Activated CD4-positive, alpha-beta memory T cell treated with anti-CD3 and anti-CD28 coated beads, Interleukin-2, amount 10 ng/mL, durations not matched to agents 7 days and 5 days (primary cell): Measurements from ENCODE around the gene ITCH. TPM values are rescaled to one million over a fixed set of nuclear protein-coding genes. Genes with fewer than 3 reads are reported as not detected.
"Not testable (repeated sequence)": the region's sequence is repeated elsewhere in the genome, so short reads cannot be mapped to it uniquely, and the experiment has no call there.

Experiments used
- CTCF ChIA-PET: fragments of 350-600 bp; sonication (Branson Sonifier 250); formaldehyde crosslinking; loops from one replicate; lab custom pipeline; 2021; ENCODE audit warnings: antibody characterized with exemption, inconsistent platforms; lab: Charles Lee
- POLR2A ChIA-PET: fragments of 350-600 bp; sonication (Branson Sonifier 250); formaldehyde crosslinking; loops from one replicate; lab custom pipeline; 2021; ENCODE audit warnings: antibody characterized with exemption; lab: Charles Lee
- DNase-seq: peaks from one replicate; pipeline ENCODE4 v3.0.0-alpha.2; 2020
- H3K27ac Mint-ChIP-seq: one replicate; pipeline ENCODE4 v1.8.0; 2021; ENCODE audit warnings: mild to moderate bottlenecking, mixed read lengths
- H3K27me3 Mint-ChIP-seq: one replicate; pipeline ENCODE4 v1.8.0; 2021; ENCODE audit warnings: mixed read lengths
- H3K36me3 Mint-ChIP-seq: one replicate; pipeline ENCODE4 v1.8.0; 2021; ENCODE audit warnings: low read depth, mixed read lengths
- H3K4me1 Mint-ChIP-seq: one replicate; pipeline ENCODE4 v1.8.0; 2021; ENCODE audit warnings: mixed read lengths
- H3K4me3 Mint-ChIP-seq: one replicate; pipeline ENCODE4 v1.8.0; 2021; ENCODE audit warnings: mild to moderate bottlenecking, mixed read lengths
- H3K9me3 Mint-ChIP-seq: one replicate; pipeline ENCODE4 v1.8.0; 2021; ENCODE audit warnings: mixed read lengths
- total RNA-seq, 2 experiments: library from RNA; stranded (reverse); gene quantifications; one replicate each; pipeline ENCODE4 v1.2.3, GENCODE V29; 2021

The ITCH gene
- total RNA-seq, 2 experiments from 2014 or later = 55.5 to 56.7 TPM

DNA sequence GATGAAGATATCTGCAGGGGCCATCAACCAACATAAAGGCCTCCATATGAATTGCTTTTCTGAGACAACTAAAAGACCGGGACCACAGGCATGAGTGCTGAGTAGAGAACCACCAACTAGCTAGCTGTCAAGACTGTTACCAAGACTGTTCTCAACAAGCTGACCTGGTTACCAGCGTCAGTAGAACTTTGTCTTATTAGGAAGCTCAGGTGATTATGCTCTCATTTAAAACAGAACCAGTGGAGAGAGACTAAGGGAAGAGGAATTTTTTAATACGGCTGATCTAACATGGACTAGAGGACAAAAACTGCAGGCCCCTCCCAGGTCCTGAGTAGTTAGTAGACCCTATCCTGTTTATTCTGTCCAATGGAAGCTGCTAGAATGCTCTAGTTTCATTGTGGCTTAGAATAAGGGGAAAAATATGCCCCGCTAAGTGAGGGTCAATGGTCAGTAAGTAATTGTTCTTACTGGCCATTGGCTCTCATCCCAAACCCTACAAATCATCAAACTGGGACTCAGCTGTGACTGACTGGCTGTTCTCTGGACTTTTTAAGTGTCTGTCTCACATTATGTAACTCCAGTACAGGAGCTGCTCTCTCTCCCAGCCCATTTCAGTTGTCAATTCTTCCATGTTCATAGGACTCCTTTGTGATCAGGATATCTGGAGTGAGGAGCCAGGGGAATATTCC lies 149.3 kb downstream of the ITCH start:
- Mint-ChIP-seq H3K36me3 (peaks cover 20% of the 10 kb centered on the region), H3K4me1 (peaks cover 15% of the 10 kb centered on the region), H3K27me3 (no peaks in the 10 kb centered on the region), H3K27ac (no peak overlapping the region), H3K9me3 (no peaks in the 10 kb centered on the region), H3K4me3 (no peak overlapping the region)
- CTCF ChIA-PET = interaction anchor here (1.5 kb wide), 1 partner anchor 200 kb away, joined by 5 read pairs; no protein-coding TSS in a partner anchor
- DNase-seq = no peak
- POLR2A ChIA-PET = no interaction called here

GRCh38 chr20:34512955-34513419 lies 149.9 kb downstream of the ITCH start:
- no peaks in the 10 kb centered on the region for H3K27me3 Mint-ChIP-seq
- POLR2A ChIA-PET = no interaction called here
- no peaks in the 10 kb centered on the region for H3K9me3 Mint-ChIP-seq
- H3K4me1 Mint-ChIP-seq = peaks cover 18% of the 10 kb centered on the region
- DNase-seq = no peak
- H3K27ac Mint-ChIP-seq = no peak overlapping the region
- H3K36me3 Mint-ChIP-seq = peaks cover 18% of the 10 kb centered on the region
- H3K4me3 Mint-ChIP-seq = no peak overlapping the region
- CTCF ChIA-PET = interaction anchor here (1.5 kb wide), 1 partner anchor 200 kb away, joined by 5 read pairs; no protein-coding TSS in a partner anchor

DNA sequence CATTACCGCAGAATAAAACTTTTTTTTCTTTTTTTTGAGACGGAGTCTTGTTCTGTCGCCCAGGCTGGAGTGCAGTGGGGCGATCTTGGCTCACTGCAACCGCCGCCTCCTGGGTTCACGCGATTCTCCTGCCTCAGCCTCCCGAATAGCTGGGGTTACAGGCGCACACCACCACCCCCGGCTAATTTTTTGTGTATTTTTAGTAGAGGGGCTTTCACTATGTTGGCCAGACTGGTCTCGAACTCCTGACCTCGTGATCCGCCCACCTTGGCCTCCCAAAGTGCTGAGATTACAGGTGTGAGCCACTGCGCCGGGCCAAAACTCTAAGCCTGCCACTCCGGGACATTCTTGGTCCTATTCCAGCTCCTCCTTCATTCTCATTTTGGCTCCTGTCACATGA lies 151.0 kb downstream of the ITCH start:
- H3K27ac Mint-ChIP-seq, DNase-seq, H3K9me3 Mint-ChIP-seq, H3K27me3 Mint-ChIP-seq, H3K4me3 Mint-ChIP-seq: not testable (repeated sequence)
- Mint-ChIP-seq H3K36me3 (peaks cover 19% of the 10 kb centered on the region), H3K4me1 (peaks cover 27% of the 10 kb centered on the region)
- ChIA-PET CTCF (interaction anchor here (5.8 kb wide), 1 partner anchor 201 kb away, joined by 109 read pairs; no protein-coding TSS in a partner anchor), POLR2A (interaction anchor here (4.1 kb wide), 1 partner anchor 151 kb away, joined by 39 read pairs; the partner anchor contains the start of gene ITCH)

DNA sequence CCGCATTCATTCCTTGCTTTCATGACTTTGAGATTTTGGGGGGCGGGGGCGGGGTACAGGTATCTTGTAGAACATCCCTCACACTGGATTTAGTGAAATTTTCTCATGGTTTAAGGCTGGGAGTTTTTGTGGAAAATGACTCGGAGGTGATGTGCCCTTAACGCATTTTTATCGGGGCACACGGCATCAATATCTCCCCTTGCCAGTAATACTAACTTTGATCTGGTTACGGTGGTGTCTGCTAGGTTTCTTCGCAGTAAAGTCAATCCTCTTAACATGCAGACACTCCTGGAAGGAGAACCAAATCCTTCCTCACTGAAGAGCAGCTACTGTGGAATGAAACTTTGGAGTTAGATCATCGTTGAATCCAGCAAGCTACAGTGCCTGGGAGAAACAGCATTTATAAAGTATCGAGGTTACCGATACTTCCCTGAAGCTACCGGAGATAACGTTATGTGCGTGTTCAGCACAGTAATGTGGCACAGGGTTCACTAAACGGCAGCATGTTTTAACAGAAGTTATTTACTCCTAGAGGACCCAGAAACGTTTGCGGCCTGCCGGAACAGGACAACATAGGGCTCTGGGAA lies 151.9 kb downstream of the ITCH start:
- peaks cover 29% of the 10 kb centered on the region for H3K4me1 Mint-ChIP-seq
- H3K27ac Mint-ChIP-seq = peak overlapping the region; percentile 95
- H3K36me3 Mint-ChIP-seq = peaks cover 20% of the 10 kb centered on the region
- ChIA-PET CTCF (interaction anchor here (0.7 to 5.8 kb wide), 8 partner anchors 23 to 255 kb away, joined by 3 to 109 read pairs (median 10); partner anchors contain the start of genes AHCY and ITCH), POLR2A (interaction anchor here (1.0 to 4.1 kb wide), 12 partner anchors 9 to 1228 kb away, joined by 3 to 39 read pairs (median 4); partner anchors contain the start of genes AHCY, ITCH, PIGU and RBM39)
- H3K9me3 Mint-ChIP-seq = no peaks in the 10 kb centered on the region
- DNase-seq = no peak
- H3K4me3 Mint-ChIP-seq = peak overlapping the region; percentile 97
- H3K27me3 Mint-ChIP-seq = no peaks in the 10 kb centered on the region

DNA sequence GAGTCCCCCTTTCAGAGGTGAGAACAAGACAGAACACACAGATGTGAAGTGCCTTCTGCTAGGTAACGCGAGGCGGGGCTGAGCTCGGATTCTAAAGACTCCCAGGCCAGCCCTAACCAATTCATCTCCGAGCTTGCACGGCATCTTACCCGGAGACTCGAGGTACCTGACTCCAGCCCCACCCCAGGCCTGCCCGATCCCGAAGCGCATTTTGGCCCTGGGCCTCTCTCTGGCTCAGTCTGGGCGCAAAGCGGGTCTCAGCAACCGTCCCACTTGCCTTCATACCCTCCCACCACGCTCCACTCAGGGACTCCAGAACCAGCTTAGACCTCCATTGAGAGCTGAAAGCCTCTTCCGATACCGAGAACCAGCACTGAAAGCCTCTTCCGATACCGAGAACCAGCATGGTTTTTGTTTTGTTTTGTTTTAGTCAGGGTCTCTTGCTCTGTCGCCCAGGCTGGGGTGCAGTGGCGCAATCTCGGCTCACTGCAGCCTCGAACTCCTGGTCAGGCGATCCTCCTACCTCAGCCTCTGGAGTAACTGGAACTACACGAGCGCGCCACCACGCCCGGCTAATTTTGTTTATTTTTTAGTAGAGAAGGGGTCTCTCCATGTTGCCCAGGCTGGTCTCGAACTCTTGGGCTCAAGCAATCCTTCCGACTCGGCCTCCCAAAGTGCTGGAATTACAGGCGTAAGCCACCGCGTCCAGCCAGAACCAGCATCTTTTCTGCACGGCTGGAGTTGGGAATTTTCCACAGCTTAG lies 152.6 kb downstream of the ITCH start:
- Mint-ChIP-seq H3K36me3 (peaks cover 22% of the 10 kb centered on the region), H3K27me3 (no peaks in the 10 kb centered on the region), H3K27ac (peak overlapping the region; percentile 95), H3K4me1 (peaks cover 31% of the 10 kb centered on the region), H3K9me3 (no peaks in the 10 kb centered on the region), H3K4me3 (peak overlapping the region; percentile 97)
- CTCF ChIA-PET = interaction anchor here (0.6 to 5.8 kb wide), 12 partner anchors 17 to 1148 kb away, joined by 3 to 109 read pairs (median 4); partner anchors contain the start of genes AHCY and ITCH
- POLR2A ChIA-PET = interaction anchor here (0.6 to 4.1 kb wide), 28 partner anchors 8 to 1227 kb away, joined by 3 to 39 read pairs (median 4); partner anchors contain the start of genes AHCY, EIF2S2, ITCH and MAP1LC3A
- peak; percentile 79 for DNase-seq

- ChIA-PET POLR2A (interaction anchor here (0.6 to 4.1 kb wide), 33 partner anchors 9 to 1226 kb away, joined by 3 to 39 read pairs (median 4); partner anchors contain the start of genes AHCY, EIF2S2, ITCH and MAP1LC3A), CTCF (interaction anchor here (0.6 to 5.8 kb wide), 14 partner anchors 16 to 1148 kb away, joined by 3 to 109 read pairs (median 6); partner anchors contain the start of genes AHCY and ITCH)
- H3K4me3 Mint-ChIP-seq = peak within 1 kb of the TSS; percentile 97
- peaks cover 22% of the 10 kb centered on the region for H3K36me3 Mint-ChIP-seq
- DNase-seq = peak; percentile 95
- peaks cover 37% of the 10 kb centered on the region for H3K4me1 Mint-ChIP-seq
- H3K9me3 Mint-ChIP-seq = no peaks in the 10 kb centered on the region
- H3K27me3 Mint-ChIP-seq = no peaks in the 10 kb centered on the region
- H3K27ac Mint-ChIP-seq = peak within 1 kb of the TSS; percentile 95
Measured at GRCh38 chr20:34516247-34517113, 153.4 kb downstream of the ITCH start, which contains the start of gene DYNLRB1. Gene DYNLRB1 (plus strand): TSS chr20:34516422. CDS start chr20:34516459, 37 bp downstream.

GRCh38 chr20:34517114-34517505 lies 154.0 kb downstream of the ITCH start:
- Mint-ChIP-seq H3K4me3 (peak overlapping the region; percentile 97), H3K4me1 (peaks cover 40% of the 10 kb centered on the region), H3K9me3 (no peaks in the 10 kb centered on the region), H3K36me3 (peaks cover 23% of the 10 kb centered on the region), H3K27me3 (no peaks in the 10 kb centered on the region), H3K27ac (peak overlapping the region; percentile 95)
- ChIA-PET POLR2A (interaction anchor here (0.8 to 4.1 kb wide), 23 partner anchors 8 to 405 kb away, joined by 3 to 39 read pairs (median 4); partner anchors contain the start of genes AHCY, EIF2S2, ITCH and MAP1LC3A), CTCF (interaction anchor here (1.0 to 5.8 kb wide), 10 partner anchors 15 to 326 kb away, joined by 3 to 109 read pairs (median 6); partner anchors contain the start of genes AHCY and ITCH)
- no peak for DNase-seq

DNA sequence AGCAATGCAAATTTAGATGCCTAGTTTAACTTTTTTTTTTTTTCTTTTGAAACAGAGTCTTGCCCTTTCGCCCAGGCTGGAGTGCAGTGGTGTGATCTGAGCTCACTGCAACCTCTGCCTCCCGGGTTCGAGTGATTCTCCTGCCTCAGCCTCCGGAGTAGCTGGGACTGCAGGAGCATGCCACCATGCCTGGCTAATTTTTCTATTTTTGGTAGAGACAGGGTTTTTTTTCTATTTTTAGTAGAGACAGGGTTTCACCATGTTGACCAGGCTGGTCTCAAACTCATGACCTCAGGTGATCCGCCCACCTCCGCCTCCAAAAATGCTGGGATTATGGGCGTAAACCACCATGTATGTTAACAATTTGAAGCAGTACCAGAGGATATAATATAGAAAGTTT lies 155.8 kb downstream of the ITCH start:
- ChIA-PET CTCF (interaction anchor here (5.8 kb wide), 1 partner anchor 206 kb away, joined by 109 read pairs; no protein-coding TSS in a partner anchor), POLR2A (interaction anchor here (1.3 kb wide), 1 partner anchor 206 kb away, joined by 3 read pairs; no protein-coding TSS in a partner anchor)
- H3K27ac Mint-ChIP-seq, H3K4me3 Mint-ChIP-seq, H3K27me3 Mint-ChIP-seq, H3K9me3 Mint-ChIP-seq: not testable (repeated sequence)
- peak; percentile 5 for DNase-seq
- peaks cover 31% of the 10 kb centered on the region for H3K36me3 Mint-ChIP-seq
- H3K4me1 Mint-ChIP-seq = peaks cover 39% of the 10 kb centered on the region

GRCh38 chr20:34519841-34520240 lies 156.8 kb downstream of the ITCH start:
- Mint-ChIP-seq H3K4me1 (peaks cover 33% of the 10 kb centered on the region), H3K36me3 (peaks cover 31% of the 10 kb centered on the region)
- not testable (repeated sequence) for H3K4me3 Mint-ChIP-seq, H3K27ac Mint-ChIP-seq, H3K9me3 Mint-ChIP-seq, H3K27me3 Mint-ChIP-seq
- DNase-seq = peak; percentile 7
- CTCF ChIA-PET = interaction anchor here (1.4 kb wide), 1 partner anchor 207 kb away, joined by 8 read pairs; no protein-coding TSS in a partner anchor
- POLR2A ChIA-PET = interaction anchor here (1.3 kb wide), 1 partner anchor 207 kb away, joined by 3 read pairs; no protein-coding TSS in a partner anchor

DNA sequence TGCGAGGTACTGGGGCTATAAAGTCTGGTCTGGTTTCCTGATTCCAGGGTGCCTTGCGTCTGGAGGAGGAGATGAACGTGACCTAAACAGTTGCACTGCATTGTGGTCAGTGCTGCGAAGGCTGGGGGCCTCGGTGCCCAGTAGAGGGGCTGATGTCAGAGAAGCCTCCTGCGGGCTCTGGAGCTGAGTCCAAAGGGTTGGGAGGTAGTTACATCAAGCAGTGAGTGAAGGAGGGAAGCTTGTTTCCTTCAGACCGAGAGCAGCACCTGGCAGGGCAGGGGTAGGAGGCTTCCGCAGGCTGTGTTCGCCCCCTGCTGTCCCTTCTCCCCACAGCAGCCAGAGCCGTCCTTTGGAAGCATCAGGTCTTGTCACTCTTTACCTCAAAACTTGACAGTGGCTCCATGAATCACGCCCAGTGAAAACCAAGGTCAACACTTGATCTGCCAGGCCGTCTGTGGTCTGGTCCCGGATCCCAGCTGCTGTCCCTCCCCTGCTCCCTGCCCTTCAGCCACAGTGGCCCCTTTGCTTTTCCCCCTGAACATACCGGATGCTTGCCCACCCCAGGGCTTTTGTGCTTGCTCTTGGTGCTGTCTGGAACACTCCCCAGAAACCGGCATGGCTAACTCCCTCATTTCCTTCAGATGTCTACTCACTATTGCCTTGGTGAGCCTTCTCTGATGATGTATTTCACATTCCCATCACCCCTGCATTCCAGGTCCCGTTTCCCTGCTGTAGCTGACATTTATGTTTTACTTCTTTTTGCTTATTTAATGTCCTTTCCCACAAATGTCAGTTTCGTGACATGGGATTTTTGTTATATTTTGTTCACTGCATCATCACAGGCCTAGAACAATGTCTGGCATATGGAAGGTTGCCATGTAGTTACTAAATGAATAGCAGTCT lies 160.1 kb downstream of the ITCH start:
- DNase-seq = peak; percentile 55
- Mint-ChIP-seq H3K27me3 (no peaks in the 10 kb centered on the region), H3K9me3 (no peaks in the 10 kb centered on the region), H3K4me1 (peaks cover 23% of the 10 kb centered on the region), H3K4me3 (no peak overlapping the region), H3K27ac (no peak overlapping the region), H3K36me3 (peaks cover 43% of the 10 kb centered on the region)
- POLR2A ChIA-PET = interaction anchor here (0.6 to 1.0 kb wide), 2 partner anchors 8 to 50 kb away, joined by 3 read pairs; no protein-coding TSS in a partner anchor
- CTCF ChIA-PET = interaction anchor here (0.6 to 2.8 kb wide), 8 partner anchors 32 to 247 kb away, joined by 3 to 47 read pairs (median 4); no protein-coding TSS in a partner anchor
